Stimulated activated CD4-positive, alpha-beta T cell treated with anti-CD3 and anti-CD28 coated beads, TNF-alpha, amount 100 ng/mL, for 24 hours (primary cell): Measurements from ENCODE around the gene ARL6IP6.
"Not testable (repeated sequence)": the region's sequence is repeated elsewhere in the genome, so short reads cannot be mapped to it uniquely, and the experiment has no call there.

Experiments used
- DNase-seq, 3 experiments: peaks; one replicate each; pipeline ENCODE4 v3.0.0-alpha.2; 2020; ENCODE audit warnings: low read depth in 3 of 3

ARL6IP6 gene

GRCh38 chr2:152722639-152723038 lies 4.2 kb downstream of the ARL6IP6 start:
- DNase-seq, result not testable (repeated sequence)

GRCh38 chr2:152723918-152724317 lies 5.5 kb downstream of the ARL6IP6 start:
- no peak for DNase-seq

GRCh38 chr2:152729844-152730243 lies 11.4 kb downstream of the ARL6IP6 start:
- DNase-seq, result no peak

- DNase-seq, result no peak
These were observed 12.3 kb downstream of the ARL6IP6 start for GRCh38 chr2:152730591-152731333.

- DNase-seq, result not testable (repeated sequence)
These were observed 19.1 kb downstream of the ARL6IP6 start for GRCh38 chr2:152737509-152737908.

GRCh38 chr2:152738438-152738837 lies 20.0 kb downstream of the ARL6IP6 start:
- DNase-seq, result no peak

- not testable (repeated sequence) for DNase-seq
These were observed 21.3 kb downstream of the ARL6IP6 start for GRCh38 chr2:152739705-152740104.

- DNase-seq, result no peak
These were observed 22.4 kb downstream of the ARL6IP6 start for GRCh38 chr2:152740743-152741328.

- no peak for DNase-seq
These were observed 24.6 kb downstream of the ARL6IP6 start for GRCh38 chr2:152743002-152743401.

GRCh38 chr2:152747751-152748150 lies 29.3 kb downstream of the ARL6IP6 start:
- not testable (repeated sequence) for DNase-seq

GRCh38 chr2:152755029-152755428 lies 36.6 kb downstream of the ARL6IP6 start:
- DNase-seq, result no peak

- DNase-seq, result no peak
These were observed 41.1 kb downstream of the ARL6IP6 start for GRCh38 chr2:152759290-152760072.

- DNase-seq, result no peak
These were observed 42.8 kb downstream of the ARL6IP6 start for GRCh38 chr2:152761214-152761613.

- DNase-seq, result no peak
These were observed 43.8 kb downstream of the ARL6IP6 start for GRCh38 chr2:152762202-152762601.

- not testable (repeated sequence) for DNase-seq
These were observed 44.8 kb downstream of the ARL6IP6 start for GRCh38 chr2:152763208-152763607.

- no peak for DNase-seq
These were observed 45.2 kb downstream of the ARL6IP6 start for GRCh38 chr2:152763651-152764050.

- DNase-seq, result no peak
These were observed 48.5 kb downstream of the ARL6IP6 start for GRCh38 chr2:152766928-152767327.

- no peak for DNase-seq
These were observed 62.8 kb downstream of the ARL6IP6 start for GRCh38 chr2:152781175-152781574.

GRCh38 chr2:152782171-152782570 lies 63.8 kb downstream of the ARL6IP6 start:
- DNase-seq, result no peak

- DNase-seq, result no peak
These were observed 72.5 kb downstream of the ARL6IP6 start for GRCh38 chr2:152790883-152791282.

GRCh38 chr2:152791979-152792378 lies 73.6 kb downstream of the ARL6IP6 start:
- no peak for DNase-seq

- no peak for DNase-seq
These were observed 74.6 kb downstream of the ARL6IP6 start for GRCh38 chr2:152792974-152793373.

GRCh38 chr2:152796941-152797340 lies 78.5 kb downstream of the ARL6IP6 start:
- DNase-seq, result no peak
